HEK293T (cell line): Measurements from ENCODE around the gene LETM1.

Experiments
- BHLHE40 ChIP-seq: fragments of 450-650 bp; IDR thresholded peaks from 2 replicates; pipeline ENCODE4 v1.6.1; 2016; ENCODE audit warnings: mild to moderate bottlenecking, moderate library complexity, borderline replicate concordance
- L3MBTL2 ChIP-seq: fragments of 450-650 bp; conservative IDR thresholded peaks from 2 replicates; pipeline ENCODE4 v1.6.1; 2016; ENCODE audit warnings: mild to moderate bottlenecking
- PKNOX1 ChIP-seq: fragments of 450-650 bp; IDR thresholded peaks from 2 replicates; pipeline ENCODE4 v1.6.1; 2016
- SP1 ChIP-seq: fragments of 450-650 bp; IDR thresholded peaks from 2 replicates; pipeline ENCODE4 v1.6.1; 2017

GRCh38 chr4:1842993-1843448 is 12.9 kb downstream of the LETM1 start:
- no peak for TF ChIP-seq BHLHE40
- TF ChIP-seq L3MBTL2, result no peak
- no peak for TF ChIP-seq SP1
- TF ChIP-seq PKNOX1, result no peak
